ENCODE results near the gene ARFGAP3. TPM values are rescaled to one million over a fixed set of nuclear protein-coding genes. Genes with fewer than 3 reads are reported as not detected.

The ARFGAP3 gene
- total RNA-seq, 1 experiment from 2014 or later, result 15.0 TPM

GRCh38 chr22:42763965-42764480 lies 93.0 kb downstream of the ARFGAP3 start:
- Histone ChIP-seq H4K91ac (ENCODE audit: insufficient read length, low read depth, low read length) (no peak overlapping the region), H3K9ac (ENCODE audit: extremely low read depth, insufficient read length, low read length) (no peak overlapping the region), H4K20me1 (ENCODE audit: control insufficient read depth, insufficient read depth, insufficient read length) (peaks cover 2% of the 10 kb centered on the region), H2BK20ac (ENCODE audit: low read depth, low read length, poor library complexity, severe bottlenecking) (no peak overlapping the region), H3K4ac (ENCODE audit: low read depth, low read length) (no peak overlapping the region), H2BK15ac (ENCODE audit: low read depth, low read length) (no peak overlapping the region), H3K79me1 (ENCODE audit: insufficient read depth, low read depth, low read length, poor library complexity, severe bottlenecking) (no peaks in the 10 kb centered on the region), H4K8ac (replicated peaks; ENCODE audit: insufficient read length, low read depth, low read length) (no peak overlapping the region), H4K5ac (ENCODE audit: insufficient read length, low read depth, low read length) (no peak overlapping the region), H3K18ac (ENCODE audit: insufficient read length, low read depth, low read length) (no peak overlapping the region), H2AK5ac (ENCODE audit: insufficient read length, low read length) (no peak overlapping the region), H3K4me2 (ENCODE audit: insufficient read depth, insufficient read length, low read length) (no peak overlapping the region), H3K23me2 (ENCODE audit: insufficient read length, low read depth, low read length, poor library complexity, severe bottlenecking) (no peaks in the 10 kb centered on the region), H3K27me3 (ENCODE audit: insufficient read depth, low read length) (no peaks in the 10 kb centered on the region), H3K23ac (ENCODE audit: insufficient read length, low read depth, low read length) (no peak overlapping the region), H3K79me2 (ENCODE audit: insufficient read depth, low read length) (no peaks in the 10 kb centered on the region), H2BK5ac (ENCODE audit: insufficient read length, low read length) (no peak overlapping the region), H2BK12ac (ENCODE audit: insufficient read length, low read depth, low read length) (no peak overlapping the region), H3K9me3 (ENCODE audit: control insufficient read depth, low read depth, low read length) (no peaks in the 10 kb centered on the region), H3K27ac (ENCODE audit: insufficient read length, low read depth, low read length) (no peak overlapping the region), H3K14ac (ENCODE audit: insufficient read depth, low read length) (no peak overlapping the region), H3T11ph (ENCODE audit: low read length) (no peak overlapping the region), H2BK120ac (ENCODE audit: low read depth, low read length, poor library complexity, severe bottlenecking) (no peak overlapping the region), H2AFZ (ENCODE audit: low read length) (no peak overlapping the region), H3K56ac (ENCODE audit: insufficient read length, low read depth, low read length) (no peak overlapping the region), H3K4me1 (ENCODE audit: insufficient read depth, low read length) (no peaks in the 10 kb centered on the region)
- no peak for DNase-seq
- TF ChIP-seq, protein P1, sequence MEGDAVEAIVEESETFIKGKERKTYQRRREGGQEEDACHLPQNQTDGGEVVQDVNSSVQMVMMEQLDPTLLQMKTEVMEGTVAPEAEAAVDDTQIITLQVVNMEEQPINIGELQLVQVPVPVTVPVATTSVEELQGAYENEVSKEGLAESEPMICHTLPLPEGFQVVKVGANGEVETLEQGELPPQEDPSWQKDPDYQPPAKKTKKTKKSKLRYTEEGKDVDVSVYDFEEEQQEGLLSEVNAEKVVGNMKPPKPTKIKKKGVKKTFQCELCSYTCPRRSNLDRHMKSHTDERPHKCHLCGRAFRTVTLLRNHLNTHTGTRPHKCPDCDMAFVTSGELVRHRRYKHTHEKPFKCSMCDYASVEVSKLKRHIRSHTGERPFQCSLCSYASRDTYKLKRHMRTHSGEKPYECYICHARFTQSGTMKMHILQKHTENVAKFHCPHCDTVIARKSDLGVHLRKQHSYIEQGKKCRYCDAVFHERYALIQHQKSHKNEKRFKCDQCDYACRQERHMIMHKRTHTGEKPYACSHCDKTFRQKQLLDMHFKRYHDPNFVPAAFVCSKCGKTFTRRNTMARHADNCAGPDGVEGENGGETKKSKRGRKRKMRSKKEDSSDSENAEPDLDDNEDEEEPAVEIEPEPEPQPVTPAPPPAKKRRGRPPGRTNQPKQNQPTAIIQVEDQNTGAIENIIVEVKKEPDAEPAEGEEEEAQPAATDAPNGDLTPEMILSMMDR (conservative IDR thresholded peaks at IDR 0.05), result no peak
- peaks cover 4 to 6% of the 10 kb centered on the region in 2 experiments for H3K4me1 Mint-ChIP-seq
- H3K9me3 Mint-ChIP-seq, result no peaks in the 10 kb centered on the region; a peak in 1 of 5 replicates
- no peak overlapping the region for H3K4me3 Mint-ChIP-seq
- no peak overlapping the region for H3K27ac Mint-ChIP-seq
- peaks cover 2% of the 10 kb centered on the region for H3K27me3 Mint-ChIP-seq (ENCODE audit: low read depth)
- no peaks in the 10 kb centered on the region for H3K36me3 Mint-ChIP-seq (ENCODE audit: insufficient read depth in 1 of 3, low read depth in 3 of 3)
- WGBS (ENCODE audit: extremely low coverage, insufficient read length, low lambda C conversion rate), result no CpG with 5 or more reads among the region's 13 CpGs

Measured in H9 (cell line).